ENCODE results near the gene TNS1.

- no peak for TF ChIP-seq ZBTB40 (IDR thresholded peaks at IDR 0.05)
- TF ChIP-seq ZBTB40 (CRISPR knock-in tag; IDR thresholded peaks at IDR 0.05): no peak
- no peak for TF ChIP-seq ZBTB11 (CRISPR knock-in tag; IDR thresholded peaks at IDR 0.05)
- TF ChIP-seq HOMEZ (CRISPR knock-in tag; IDR thresholded peaks at IDR 0.05): no peak
- no peak for TF ChIP-seq CTCF (IDR thresholded peaks at IDR 0.05 in 2 of 3, conservative IDR thresholded peaks at IDR 0.05 in 1 of 3; ENCODE audit: insufficient read depth in 2 of 3, low read depth in 1 of 3, low read length in 3 of 3)
- TF ChIP-seq E4F1 (CRISPR knock-in tag; IDR thresholded peaks at IDR 0.05; ENCODE audit: borderline replicate concordance): no peak
- TF ChIP-seq ZBTB8A (IDR thresholded peaks at IDR 0.05; ENCODE audit: partially characterized antibody): no peak
- no peak for TF ChIP-seq TAF1 (IDR thresholded peaks at IDR 0.05; ENCODE audit: control insufficient read depth, extremely low read depth, insufficient read depth, low read length, severe bottlenecking)
Measured at GRCh38 chr2:217911283-217912097, 91.3 kb downstream of the TNS1 start.

Measured in K562 (cell line).